Gastrocnemius medialis (tissue), 4 donors: ENCODE measurements around the gene PRSS8. TPM values are rescaled to one million over a fixed set of nuclear protein-coding genes. Genes with fewer than 3 reads are reported as not detected.
A peak's percentile ranks its signal among the peaks of the same experiment; 100 is the strongest.

Experiments
- ATAC-seq, 2 donors: fragments of 150-250 bp; one replicate each; pipeline ENCODE4 v1.9.1; 2016
- DNase-seq, 2 donors: peaks; one replicate each; pipeline ENCODE4 v3.0.0-alpha.2; 2019
- H3K27ac ChIP-seq, 4 donors: fragments of 200-600 bp; sonication (generic); 1 replicate in 1 of 4; 2 replicates in 3 of 4; pipeline ENCODE4 v1.5.1; 2016 to 2018; ENCODE audit warnings: mild to moderate bottlenecking in 2 of 4, moderate library complexity in 1 of 4
- H3K27me3 ChIP-seq, 3 donors: fragments of 200-600 bp; sonication (generic) in 2 of 3; 1 replicate in 1 of 3; 2 replicates in 2 of 3; pipeline versions ENCODE4 v1.5.1 to v1.6.0; 2016 to 2019; ENCODE audit warnings: mild to moderate bottlenecking in 1 of 3, moderate library complexity in 1 of 3
- H3K36me3 ChIP-seq, 2 donors: fragments of 200-600 bp; sonication (generic) in 1 of 2; one replicate each; pipeline ENCODE4 v1.5.1; 2017 to 2018
- H3K4me1 ChIP-seq, 2 donors: fragments of 200-600 bp; sonication (generic) in 1 of 2; one replicate each; pipeline ENCODE4 v1.5.1; 2016 to 2017; ENCODE audit warnings: mild to moderate bottlenecking in 2 of 2
- H3K4me3 ChIP-seq, 4 donors: fragments of 200-600 bp; sonication (generic) in 3 of 4; 1 replicate in 1 of 4; 2 replicates in 3 of 4; pipeline ENCODE4 v1.5.1; 2016 to 2019; ENCODE audit warnings: mild to moderate bottlenecking in 2 of 4
- H3K9me3 ChIP-seq, 3 donors: fragments of 200-600 bp; sonication (generic) in 2 of 3; 1 replicate in 1 of 3; 2 replicates in 2 of 3; pipeline ENCODE4 v1.5.1; 2016 to 2019
- CTCF ChIP-seq, 5 experiments: fragments of 450-650 bp in 3 of 5; fragments of 200-600 bp in 2 of 5; sonication (generic) in 2 of 5; IDR thresholded peaks in 4 of 5; conservative IDR thresholded peaks in 1 of 5; 1 replicate in 4 of 5; 2 replicates in 1 of 5; pipeline ENCODE4 v1.5.1; 2016 to 2019; ENCODE audit warnings: antibody characterized with exemption in 5 of 5, mild to moderate bottlenecking in 3 of 5, moderate library complexity in 3 of 5
- POLR2A ChIP-seq, 2 donors: fragments of 450-650 bp; IDR thresholded peaks; one replicate each; pipeline ENCODE4 v1.6.1; 2017; ENCODE audit warnings: antibody characterized with exemption in 2 of 2, mild to moderate bottlenecking in 2 of 2, moderate library complexity in 2 of 2
- in situ Hi-C, 4 donors: fragments of 200-750 bp; cut with MboI; loops; one replicate each; pipeline versions ENCODE4 v1.15.0 to v1.8.0; 2017; ENCODE audit warnings: low sequenced_read_pairs in 4 of 4
- intact Hi-C: fragments of 100-400 bp; cut with DNase I; formaldehyde crosslinking; loops from one replicate; pipeline ENCODE4 v1.15.1; 2023; ENCODE audit warnings: low total_unique reads
- total RNA-seq, 4 donors: library from RNA; depleted of rRNA; stranded (reverse); fragments of >200 nt; gene quantifications; one replicate each; pipeline versions ENCODE4 v1.1.0 to v1.2.3, GENCODE V29; 2016

PRSS8 gene
- total RNA-seq, 4 donors from 2014 or later = 0.24 to 1.2 TPM; not detected in 2

DNA sequence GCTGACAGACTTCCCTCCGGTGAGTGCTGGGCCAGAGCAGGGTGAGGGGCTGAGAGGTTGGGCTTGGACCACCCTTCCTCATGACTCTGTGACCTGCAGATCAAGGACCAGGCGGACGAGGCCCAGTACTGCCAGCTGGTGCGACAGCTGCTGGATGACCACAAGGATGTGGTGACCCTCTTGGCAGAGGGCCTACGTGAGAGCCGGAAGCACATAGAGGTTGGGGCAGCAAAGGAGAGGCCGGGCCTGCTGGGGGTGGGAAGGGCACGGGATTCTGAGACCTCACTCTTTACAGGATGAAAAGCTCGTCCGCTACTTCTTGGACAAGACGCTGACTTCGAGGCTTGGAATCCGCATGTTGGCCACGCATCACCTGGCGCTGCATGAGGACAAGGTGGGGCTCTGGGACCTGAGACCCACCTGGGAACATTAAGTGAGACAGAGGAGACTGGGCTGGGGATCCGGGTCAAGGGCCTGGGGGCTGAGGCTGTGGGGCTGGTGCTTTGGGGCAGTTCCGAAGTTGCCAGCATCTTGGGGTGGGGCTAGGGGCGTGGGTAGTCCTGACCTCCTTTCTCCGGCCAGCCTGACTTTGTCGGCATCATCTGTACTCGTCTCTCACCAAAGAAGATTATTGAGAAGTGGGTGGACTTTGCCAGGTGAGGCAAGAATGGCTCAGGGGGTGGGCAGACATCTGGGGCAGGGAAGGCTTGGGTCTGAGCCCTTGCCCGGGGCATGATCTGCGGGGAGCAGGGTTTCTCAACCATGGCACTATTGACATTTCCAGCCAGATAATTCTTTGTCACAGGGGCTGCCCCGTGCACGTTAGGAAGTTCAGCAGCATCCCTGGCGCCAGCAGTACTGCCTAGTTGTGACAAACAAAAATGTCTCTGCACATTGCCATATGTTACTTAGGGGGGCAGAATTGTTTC is 25.2 kb downstream of the PRSS8 start:
- Histone ChIP-seq H3K36me3 (peaks cover 0 to 31% of the 10 kb centered on the region in 2 donors), H3K4me3 (no peak overlapping the region), H3K9me3 (no peaks in the 10 kb centered on the region), H3K27ac (peak overlapping the region; percentile 85 to 100 (median 97)), H3K27me3 (no peaks in the 10 kb centered on the region), H3K4me1 (peaks cover 42 to 50% of the 10 kb centered on the region in 2 donors)
- in situ Hi-C loops = no loop called here
- no peak for ATAC-seq
- peak in 1 of 2 donors; percentile 40 for DNase-seq
- intact Hi-C loops = no loop called here
- TF ChIP-seq CTCF (IDR thresholded peaks at IDR 0.05 in 4 of 5, conservative IDR thresholded peaks at IDR 0.05 in 1 of 5) (no peak), POLR2A (IDR thresholded peaks at IDR 0.05) (no peak)

- no peak for TF ChIP-seq POLR2A (IDR thresholded peaks at IDR 0.05)
- TF ChIP-seq CTCF (IDR thresholded peaks at IDR 0.05 in 4 of 5, conservative IDR thresholded peaks at IDR 0.05 in 1 of 5) = no peak
- Histone ChIP-seq H3K9me3 (no peaks in the 10 kb centered on the region), H3K27ac (peak overlapping the region; percentile 85 to 100 (median 97)), H3K36me3 (peaks cover 0 to 31% of the 10 kb centered on the region in 2 donors), H3K27me3 (no peaks in the 10 kb centered on the region), H3K4me1 (peaks cover 42 to 50% of the 10 kb centered on the region in 2 donors), H3K4me3 (peak overlapping the region in 1 of 4 donors; percentile 74)
- in situ Hi-C loops (loop anchor here in 1 of 4 donors (10.0 kb wide), 1 partner anchor 335 kb away; the partner anchor contains the start of gene ZNF843), intact Hi-C loops (loop anchor here (5.0 kb wide), 1 partner anchor 348 kb away; the partner anchor contains the start of gene ARMC5)
- ATAC-seq (no peak), DNase-seq (no peak)
Measured at GRCh38 chr16:31109622-31110021, 25.9 kb downstream of the PRSS8 start.

DNA sequence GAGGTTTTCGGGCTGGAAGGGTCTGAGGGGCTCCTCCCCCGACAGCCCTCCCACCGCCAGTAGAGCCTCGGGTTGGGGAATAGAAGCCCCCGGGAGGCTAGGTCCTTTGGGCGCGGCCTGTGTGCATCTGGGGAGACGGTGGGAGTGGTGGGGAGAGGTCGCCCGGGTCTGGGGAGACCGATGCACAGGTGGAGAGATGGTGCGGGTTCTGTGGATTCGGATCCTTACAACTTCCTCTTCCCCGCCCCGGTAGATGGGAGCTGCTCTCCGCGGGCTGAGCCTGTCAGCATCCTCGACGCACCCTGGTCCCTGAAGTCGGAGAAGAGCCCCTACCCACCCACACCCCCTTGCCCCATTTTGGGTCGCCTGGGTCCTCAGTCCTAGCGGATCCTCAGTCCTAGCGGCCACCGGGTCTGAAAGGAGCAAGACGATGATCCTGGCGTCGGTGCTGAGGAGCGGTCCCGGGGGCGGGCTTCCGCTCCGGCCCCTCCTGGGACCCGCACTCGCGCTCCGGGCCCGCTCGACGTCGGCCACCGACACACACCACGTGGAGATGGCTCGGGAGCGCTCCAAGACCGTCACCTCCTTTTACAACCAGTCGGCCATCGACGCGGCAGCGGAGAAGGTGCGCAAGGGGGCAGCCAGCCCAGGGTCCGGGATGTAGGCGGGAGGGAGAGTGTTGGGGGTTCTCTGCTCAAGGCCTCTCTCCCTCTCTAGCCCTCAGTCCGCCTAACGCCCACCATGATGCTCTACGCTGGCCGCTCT is 26.6 kb downstream of the PRSS8 start:
- intact Hi-C loops = loop anchor here (5.0 kb wide), 1 partner anchor 348 kb away; the partner anchor contains the start of gene ARMC5
- Histone ChIP-seq H3K9me3 (no peaks in the 10 kb centered on the region), H3K27me3 (no peaks in the 10 kb centered on the region), H3K36me3 (peaks cover 0 to 31% of the 10 kb centered on the region in 2 donors), H3K4me3 (peak overlapping the region; percentile 74 to 98 (median 92)), H3K27ac (peak overlapping the region; percentile 85 to 100 (median 97)), H3K4me1 (peaks cover 42 to 50% of the 10 kb centered on the region in 2 donors)
- DNase-seq = no peak
- in situ Hi-C loops = loop anchor here in 1 of 4 donors (10.0 kb wide), 1 partner anchor 336 kb away; the partner anchor contains the start of gene ZNF843
- ATAC-seq = no peak
- TF ChIP-seq CTCF (IDR thresholded peaks at IDR 0.05 in 4 of 5, conservative IDR thresholded peaks at IDR 0.05 in 1 of 5) (no peak), POLR2A (IDR thresholded peaks at IDR 0.05) (no peak)

- peak; percentile 71 to 81 for TF ChIP-seq POLR2A (IDR thresholded peaks at IDR 0.05)
- TF ChIP-seq CTCF (IDR thresholded peaks at IDR 0.05 in 4 of 5, conservative IDR thresholded peaks at IDR 0.05 in 1 of 5) = no peak
- Histone ChIP-seq H3K27ac (peak within 1 kb of the TSS; percentile 85 to 100 (median 97)), H3K4me3 (peak within 1 kb of the TSS; percentile 74 to 98 (median 92)), H3K4me1 (peaks cover 35 to 43% of the 10 kb centered on the region in 2 donors), H3K27me3 (no peaks in the 10 kb centered on the region), H3K36me3 (peaks cover 0 to 31% of the 10 kb centered on the region in 2 donors), H3K9me3 (no peaks in the 10 kb centered on the region)
- in situ Hi-C loops (loop anchor here in 1 of 4 donors (10.0 kb wide), 1 partner anchor 337 kb away; the partner anchor contains the start of gene ZNF843), intact Hi-C loops (loop anchor here (5.0 kb wide), 1 partner anchor 349 kb away; the partner anchor contains the start of gene ARMC5)
- DNase-seq (peak; percentile 52 to 70), ATAC-seq (peak; percentile 50)
Measured at GRCh38 chr16:31108035-31108793, 27.3 kb downstream of the PRSS8 start, which contains the start of gene BCKDK. BCKDK (plus strand) TSS chr16:31108386; CDS start chr16:31109224, 838 bp downstream.
